ENCODE measurements around the gene TBL1X.
A peak's percentile ranks its signal among the peaks of the same experiment; 100 is the strongest.

The TBL1X gene

GRCh38 chrX:9785944-9786797 lies 321.3 kb downstream of the TBL1X start, which contains the start of gene SHROOM2:
Gene SHROOM2, plus strand, starts transcription at chrX:9786429. Its CDS starts 117 bp downstream, at chrX:9786546.
- H3K9ac ChIP-seq (ENCODE audit: low read depth, low read length), result peak within 1 kb of the TSS; percentile 61

GRCh38 chrX:9786798-9787635 lies 322.2 kb downstream of the TBL1X start:
- no peaks in the 10 kb centered on the region for H3K9me3 ChIP-seq (ENCODE audit: control insufficient read depth, insufficient read depth, low read length)
- peaks cover 21% of the 10 kb centered on the region for H3K4me1 ChIP-seq (ENCODE audit: insufficient read depth, low read length)
- no peaks in the 10 kb centered on the region for H3K36me3 ChIP-seq (ENCODE audit: insufficient read depth, low read length)
- H3K9ac ChIP-seq (ENCODE audit: low read depth, low read length), result peak overlapping the region; percentile 61

More at GRCh38 chrX:9785944-9786797, 321.3 kb downstream of the TBL1X start, which contains the start of gene SHROOM2:
- no peaks in the 10 kb centered on the region for H3K36me3 ChIP-seq (ENCODE audit: insufficient read depth, low read length)
- no peaks in the 10 kb centered on the region for H3K9me3 ChIP-seq (ENCODE audit: control insufficient read depth, insufficient read depth, low read length)
- peaks cover 18% of the 10 kb centered on the region for H3K4me1 ChIP-seq (ENCODE audit: insufficient read depth, low read length)

- H3K9me3 ChIP-seq (ENCODE audit: control insufficient read depth, insufficient read depth, low read length), result no peaks in the 10 kb centered on the region
- H3K4me1 ChIP-seq (ENCODE audit: insufficient read depth, low read length), result peaks cover 21% of the 10 kb centered on the region
- H3K9ac ChIP-seq (ENCODE audit: low read depth, low read length), result no peak overlapping the region; the same call in 1 of the 2 replicates
- H3K36me3 ChIP-seq (ENCODE audit: insufficient read depth, low read length), result no peaks in the 10 kb centered on the region
Observed at GRCh38 chrX:9788911-9789310, 324.1 kb downstream of the TBL1X start.

- H3K9me3 ChIP-seq (ENCODE audit: control insufficient read depth, insufficient read depth, low read length), result no peaks in the 10 kb centered on the region
- peaks cover 21% of the 10 kb centered on the region for H3K4me1 ChIP-seq (ENCODE audit: insufficient read depth, low read length)
- no peak overlapping the region; the same call in 1 of the 2 replicates for H3K9ac ChIP-seq (ENCODE audit: low read depth, low read length)
- H3K36me3 ChIP-seq (ENCODE audit: insufficient read depth, low read length), result no peaks in the 10 kb centered on the region
Observed at GRCh38 chrX:9789555-9789954, 324.7 kb downstream of the TBL1X start.
